22Rv1 (cell line): ENCODE data around the gene SPRR3.

Experiments
- H3K27ac ChIP-seq: fragments of 450-650 bp; 2 replicates; pipeline ENCODE4 v1.5.1; 2017
- CTCF ChIP-seq: fragments of 450-650 bp; IDR thresholded peaks from 2 replicates; pipeline ENCODE4 v1.5.1; 2017; ENCODE audit warnings: mild to moderate bottlenecking
- ZFX ChIP-seq: fragments of 450-650 bp; IDR thresholded peaks from 2 replicates; pipeline ENCODE4 v1.6.1; 2017; ENCODE audit warnings: antibody characterized with exemption, borderline replicate concordance

Gene SPRR3

GRCh38 chr1:152970495-152970894 lies 31.1 kb upstream of the SPRR3 start, which contains the start of gene SPRR4:
SPRR4 (plus strand) TSS chr1:152970648; CDS start chr1:152971891, 1,243 bp downstream.
- no peak within 1 kb of the TSS for H3K27ac ChIP-seq
- TF ChIP-seq CTCF: no peak
- TF ChIP-seq ZFX: no peak

- no peak for TF ChIP-seq ZFX
- TF ChIP-seq CTCF: no peak
- H3K27ac ChIP-seq: no peak overlapping the region
These were observed 29.2 kb upstream of the SPRR3 start for GRCh38 chr1:152972196-152972886.

- TF ChIP-seq CTCF (no peak), ZFX (no peak)
- no peak overlapping the region for H3K27ac ChIP-seq
These were observed 24.9 kb upstream of the SPRR3 start for GRCh38 chr1:152976688-152977087.

GRCh38 chr1:152977614-152978013 lies 23.9 kb upstream of the SPRR3 start:
- TF ChIP-seq ZFX (no peak), CTCF (no peak)
- no peak overlapping the region for H3K27ac ChIP-seq

GRCh38 chr1:152980676-152981075 lies 20.9 kb upstream of the SPRR3 start:
- TF ChIP-seq ZFX (no peak), CTCF (no peak)

GRCh38 chr1:152981146-152981871 lies 20.2 kb upstream of the SPRR3 start:
- no peak for TF ChIP-seq ZFX
- TF ChIP-seq CTCF: no peak
- no peak overlapping the region for H3K27ac ChIP-seq

More at GRCh38 chr1:152980676-152981075, 20.9 kb upstream of the SPRR3 start:
- H3K27ac ChIP-seq: no peak overlapping the region

- TF ChIP-seq CTCF (no peak), ZFX (no peak)
- no peak overlapping the region for H3K27ac ChIP-seq
These were observed 19.5 kb upstream of the SPRR3 start for GRCh38 chr1:152982076-152982475.
